ENCODE data around the gene SND1.
"Not testable (repeated sequence)": the region's sequence is repeated elsewhere in the genome, so short reads cannot be mapped to it uniquely, and the experiment has no call there.

Gene SND1

DNA sequence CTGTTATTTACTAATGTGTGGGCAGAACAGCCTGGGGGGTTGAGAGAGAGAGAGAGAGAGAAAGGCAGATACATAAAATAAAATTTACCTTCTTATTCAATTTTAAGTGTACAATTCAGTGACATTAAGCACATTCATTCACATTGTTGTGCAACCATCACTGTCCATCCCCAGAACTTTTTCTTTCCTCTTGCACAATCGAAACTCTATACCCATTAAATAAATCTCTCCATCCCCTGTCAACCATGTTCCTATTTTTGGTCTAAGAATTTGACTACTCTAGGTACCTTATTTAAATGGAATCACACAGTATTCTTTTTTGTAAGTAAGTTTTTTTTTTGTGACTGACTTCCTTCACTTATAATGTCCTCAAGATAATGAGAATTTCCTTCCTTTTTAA is 181.6 kb downstream of the SND1 start:
- Histone ChIP-seq H3K4me1 (ENCODE audit: control insufficient read depth, insufficient read depth, low read depth, low read length) (peaks cover 2% of the 10 kb centered on the region), H2AFZ (ENCODE audit: low read depth, low read length) (no peak overlapping the region), H3K4me2 (ENCODE audit: low read length, poor library complexity, severe bottlenecking) (no peak overlapping the region), H2AK5ac (ENCODE audit: low read length, severe bottlenecking) (no peak overlapping the region), H3K9me3 (ENCODE audit: control insufficient read depth, low read length) (peaks cover 10% of the 10 kb centered on the region), H3K4ac (ENCODE audit: low read depth in 1 of 2, low read length in 2 of 2) (no peak overlapping the region), H2BK15ac (ENCODE audit: low read depth, poor library complexity, severe bottlenecking) (no peak overlapping the region), H3K79me1 (replicated peaks; ENCODE audit: low read length, poor library complexity, severe bottlenecking) (peaks cover 34% of the 10 kb centered on the region), H2BK5ac (ENCODE audit: low read depth, low read length, poor library complexity, severe bottlenecking) (no peak overlapping the region), H3K18ac (ENCODE audit: low read depth in 1 of 2, low read length in 2 of 2) (no peak overlapping the region), H2BK120ac (ENCODE audit: low read depth, low read length) (no peak overlapping the region), H3K4me3 (ENCODE audit: insufficient read depth in 1 of 2, low read depth in 1 of 2, low read length in 2 of 2) (no peak overlapping the region), H4K8ac (ENCODE audit: low read length) (no peak overlapping the region), H3K9ac (ENCODE audit: low read length) (no peak overlapping the region), H2BK12ac (ENCODE audit: low read length in 2 of 2) (no peak overlapping the region), H4K91ac (ENCODE audit: low read length) (no peak overlapping the region), H3K23ac (ENCODE audit: low read length in 2 of 2) (no peak overlapping the region), H3K27me3 (ENCODE audit: control insufficient read depth in 1 of 2, insufficient read depth in 1 of 2, low read length in 2 of 2) (no peaks in the 10 kb centered on the region), H3K14ac (ENCODE audit: low read length in 2 of 2) (no peak overlapping the region), H3K36me3 (ENCODE audit: control insufficient read depth in 1 of 2, insufficient read depth in 2 of 2, low read depth in 1 of 2, low read length in 2 of 2) (peaks cover 0 to 9% of the 10 kb centered on the region in 2 experiments), H3K27ac (ENCODE audit: low read length, poor library complexity, severe bottlenecking) (no peak overlapping the region)
- peak; percentile 23 for DNase-seq
- WGBS = no CpG with 5 or more reads among the region's 1 CpG

GRCh38 chr7:127835679-127836078 is 183.7 kb downstream of the SND1 start:
- Histone ChIP-seq H4K8ac (ENCODE audit: low read length) (no peak overlapping the region), H3K79me1 (replicated peaks; ENCODE audit: low read length, poor library complexity, severe bottlenecking) (peaks cover 37% of the 10 kb centered on the region), H3K4me3 (ENCODE audit: insufficient read depth in 1 of 2, low read depth in 1 of 2, low read length in 2 of 2) (no peak overlapping the region), H2BK5ac (ENCODE audit: low read depth, low read length, poor library complexity, severe bottlenecking) (no peak overlapping the region), H3K27ac (ENCODE audit: low read length, poor library complexity, severe bottlenecking) (no peak overlapping the region), H2AK5ac (ENCODE audit: low read length, severe bottlenecking) (no peak overlapping the region), H2AFZ (ENCODE audit: low read depth, low read length) (no peak overlapping the region), H3K4ac (ENCODE audit: low read depth in 1 of 2, low read length in 2 of 2) (no peak overlapping the region), H4K91ac (ENCODE audit: low read length) (no peak overlapping the region), H3K9ac (ENCODE audit: low read length) (no peak overlapping the region), H2BK120ac (ENCODE audit: low read depth, low read length) (no peak overlapping the region), H3K36me3 (ENCODE audit: control insufficient read depth in 1 of 2, insufficient read depth in 2 of 2, low read depth in 1 of 2, low read length in 2 of 2) (peaks cover 0 to 9% of the 10 kb centered on the region in 2 experiments), H3K4me2 (ENCODE audit: low read length, poor library complexity, severe bottlenecking) (no peak overlapping the region), H3K9me3 (ENCODE audit: control insufficient read depth, low read length) (peaks cover 10% of the 10 kb centered on the region), H3K27me3 (ENCODE audit: control insufficient read depth in 1 of 2, insufficient read depth in 1 of 2, low read length in 2 of 2) (no peaks in the 10 kb centered on the region), H3K18ac (ENCODE audit: low read depth in 1 of 2, low read length in 2 of 2) (no peak overlapping the region), H2BK12ac (ENCODE audit: low read length in 2 of 2) (no peak overlapping the region), H3K23ac (ENCODE audit: low read length in 2 of 2) (no peak overlapping the region), H2BK15ac (ENCODE audit: low read depth, poor library complexity, severe bottlenecking) (no peak overlapping the region), H3K4me1 (ENCODE audit: control insufficient read depth, insufficient read depth, low read depth, low read length) (peaks cover 2% of the 10 kb centered on the region), H3K14ac (ENCODE audit: low read length in 2 of 2) (no peak overlapping the region)
- WGBS = no CpG with 5 or more reads among the region's 4 CpGs
- no peak for DNase-seq

GRCh38 chr7:127837816-127838410 is 185.9 kb downstream of the SND1 start:
- DNase-seq; H2BK15ac ChIP-seq (ENCODE audit: low read depth, poor library complexity, severe bottlenecking); H4K8ac ChIP-seq (ENCODE audit: low read length); H3K4me3 ChIP-seq (ENCODE audit: insufficient read depth in 1 of 2, low read depth in 1 of 2, low read length in 2 of 2); H3K9ac ChIP-seq (ENCODE audit: low read length); H2BK120ac ChIP-seq (ENCODE audit: low read depth, low read length); H3K23ac ChIP-seq (ENCODE audit: low read length in 2 of 2); H3K27me3 ChIP-seq (ENCODE audit: control insufficient read depth in 1 of 2, insufficient read depth in 1 of 2, low read length in 2 of 2); H3K18ac ChIP-seq (ENCODE audit: low read depth in 1 of 2, low read length in 2 of 2); H3K4me1 ChIP-seq (ENCODE audit: control insufficient read depth, insufficient read depth, low read depth, low read length); H3K4ac ChIP-seq (ENCODE audit: low read depth in 1 of 2, low read length in 2 of 2); H2AK5ac ChIP-seq (ENCODE audit: low read length, severe bottlenecking); H2BK5ac ChIP-seq (ENCODE audit: low read depth, low read length, poor library complexity, severe bottlenecking); H3K27ac ChIP-seq (ENCODE audit: low read length, poor library complexity, severe bottlenecking); H2BK12ac ChIP-seq (ENCODE audit: low read length in 2 of 2); H3K36me3 ChIP-seq (ENCODE audit: control insufficient read depth in 1 of 2, insufficient read depth in 2 of 2, low read depth in 1 of 2, low read length in 2 of 2); H2AFZ ChIP-seq (ENCODE audit: low read depth, low read length); H3K4me2 ChIP-seq (ENCODE audit: low read length, poor library complexity, severe bottlenecking); H3K14ac ChIP-seq (ENCODE audit: low read length in 2 of 2); H4K91ac ChIP-seq (ENCODE audit: low read length): not testable (repeated sequence)
- Histone ChIP-seq H3K79me1 (replicated peaks; ENCODE audit: low read length, poor library complexity, severe bottlenecking) (peaks cover 30% of the 10 kb centered on the region), H3K9me3 (ENCODE audit: control insufficient read depth, low read length) (peaks cover 10% of the 10 kb centered on the region)
- WGBS = 85% methylated on average over 5 of the region's 7 CpGs

GRCh38 chr7:127838816-127839415 is 186.9 kb downstream of the SND1 start:
- H3K4me3 ChIP-seq (ENCODE audit: insufficient read depth in 1 of 2, low read depth in 1 of 2, low read length in 2 of 2) = no peak overlapping the region
- H3K9me3 ChIP-seq (ENCODE audit: control insufficient read depth, low read length) = peaks cover 10% of the 10 kb centered on the region
- H3K23ac ChIP-seq (ENCODE audit: low read length in 2 of 2) = no peak overlapping the region
- H2BK12ac ChIP-seq (ENCODE audit: low read length in 2 of 2) = no peak overlapping the region
- H2BK15ac ChIP-seq (ENCODE audit: low read depth, poor library complexity, severe bottlenecking) = no peak overlapping the region
- H4K91ac ChIP-seq (ENCODE audit: low read length) = no peak overlapping the region
- H2AK5ac ChIP-seq (ENCODE audit: low read length, severe bottlenecking) = no peak overlapping the region
- no peak overlapping the region for H4K8ac ChIP-seq (ENCODE audit: low read length)
- peaks cover 0 to 19% of the 10 kb centered on the region in 2 experiments for H3K36me3 ChIP-seq (ENCODE audit: control insufficient read depth in 1 of 2, insufficient read depth in 2 of 2, low read depth in 1 of 2, low read length in 2 of 2)
- H2AFZ ChIP-seq (ENCODE audit: low read depth, low read length) = no peak overlapping the region
- H3K79me1 ChIP-seq (replicated peaks; ENCODE audit: low read length, poor library complexity, severe bottlenecking) = peaks cover 26% of the 10 kb centered on the region
- no peak overlapping the region for H3K18ac ChIP-seq (ENCODE audit: low read depth in 1 of 2, low read length in 2 of 2)
- H3K27ac ChIP-seq (ENCODE audit: low read length, poor library complexity, severe bottlenecking) = no peak overlapping the region
- no peaks in the 10 kb centered on the region for H3K4me1 ChIP-seq (ENCODE audit: control insufficient read depth, insufficient read depth, low read depth, low read length)
- H2BK120ac ChIP-seq (ENCODE audit: low read depth, low read length) = no peak overlapping the region
- no peak overlapping the region for H3K4me2 ChIP-seq (ENCODE audit: low read length, poor library complexity, severe bottlenecking)
- H3K27me3 ChIP-seq (ENCODE audit: control insufficient read depth in 1 of 2, insufficient read depth in 1 of 2, low read length in 2 of 2) = no peaks in the 10 kb centered on the region
- no peak overlapping the region for H3K9ac ChIP-seq (ENCODE audit: low read length)
- 89% methylated on average over 10 of the region's 10 CpGs for WGBS
- no peak for DNase-seq
- no peak overlapping the region for H2BK5ac ChIP-seq (ENCODE audit: low read depth, low read length, poor library complexity, severe bottlenecking)
- H3K14ac ChIP-seq (ENCODE audit: low read length in 2 of 2) = no peak overlapping the region
- no peak overlapping the region for H3K4ac ChIP-seq (ENCODE audit: low read depth in 1 of 2, low read length in 2 of 2)
